ENCODE measurements around the gene TRAK1. TPM values are rescaled to one million over a fixed set of nuclear protein-coding genes. Genes with fewer than 3 reads are reported as not detected.
A peak's percentile ranks its signal among the peaks of the same experiment; 100 is the strongest.
"Not testable (repeated sequence)": the region's sequence is repeated elsewhere in the genome, so short reads cannot be mapped to it uniquely, and the experiment has no call there.

The TRAK1 gene
- total RNA-seq, 1 donor from 2014 or later, result 13.5 TPM

DNA sequence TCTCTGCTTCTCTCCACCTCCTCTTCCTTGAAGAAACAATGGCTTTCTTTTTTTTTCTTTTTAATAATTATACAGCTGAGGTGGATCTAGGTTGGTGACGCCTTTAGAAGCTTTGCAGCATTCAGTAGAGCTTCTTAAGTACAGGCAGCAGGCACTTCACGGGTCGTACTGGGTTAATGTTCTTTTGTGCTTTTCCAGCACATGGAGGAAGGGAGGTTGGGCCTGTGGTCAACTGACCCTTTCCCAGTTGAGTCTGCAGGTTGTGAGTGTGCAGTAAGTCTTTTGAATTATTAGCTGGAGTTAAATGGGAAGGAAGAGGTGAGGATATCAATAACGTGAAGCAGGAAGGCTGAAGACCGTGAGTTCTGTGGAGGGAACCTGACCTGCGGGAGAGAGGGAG lies 7.0 kb downstream of the TRAK1 start:
- no peak for DNase-seq (ENCODE audit: low spot score)

- DNase-seq (ENCODE audit: low spot score), result no peak
These were observed 8.0 kb downstream of the TRAK1 start for GRCh38 chr3:42099020-42099765.

GRCh38 chr3:42101048-42101447 lies 9.9 kb downstream of the TRAK1 start:
- peak; percentile 43 for DNase-seq (ENCODE audit: low spot score)

DNA sequence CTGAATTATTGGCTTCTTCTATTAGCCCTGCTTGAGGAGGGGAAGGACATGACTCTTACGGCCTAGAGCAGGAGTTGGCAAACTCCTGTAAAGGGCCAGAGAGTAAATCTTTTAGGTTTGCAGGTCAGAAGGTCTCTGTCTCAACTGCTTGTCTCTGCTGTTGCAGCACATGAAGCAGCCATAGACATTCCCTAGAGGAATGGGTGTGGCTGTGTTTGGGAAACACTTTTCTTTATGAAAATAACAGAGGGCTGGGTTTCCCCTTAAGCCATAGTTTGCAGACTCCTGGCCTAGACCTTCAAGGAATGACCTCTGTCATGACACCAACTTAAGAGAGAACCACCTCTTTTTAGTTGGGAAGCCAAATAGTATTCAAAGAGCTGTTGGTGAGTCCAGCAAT lies 10.3 kb downstream of the TRAK1 start:
- no peak for DNase-seq (ENCODE audit: low spot score)

GRCh38 chr3:42102571-42102970 lies 11.4 kb downstream of the TRAK1 start:
- DNase-seq (ENCODE audit: low spot score), result peak; percentile 63

DNA sequence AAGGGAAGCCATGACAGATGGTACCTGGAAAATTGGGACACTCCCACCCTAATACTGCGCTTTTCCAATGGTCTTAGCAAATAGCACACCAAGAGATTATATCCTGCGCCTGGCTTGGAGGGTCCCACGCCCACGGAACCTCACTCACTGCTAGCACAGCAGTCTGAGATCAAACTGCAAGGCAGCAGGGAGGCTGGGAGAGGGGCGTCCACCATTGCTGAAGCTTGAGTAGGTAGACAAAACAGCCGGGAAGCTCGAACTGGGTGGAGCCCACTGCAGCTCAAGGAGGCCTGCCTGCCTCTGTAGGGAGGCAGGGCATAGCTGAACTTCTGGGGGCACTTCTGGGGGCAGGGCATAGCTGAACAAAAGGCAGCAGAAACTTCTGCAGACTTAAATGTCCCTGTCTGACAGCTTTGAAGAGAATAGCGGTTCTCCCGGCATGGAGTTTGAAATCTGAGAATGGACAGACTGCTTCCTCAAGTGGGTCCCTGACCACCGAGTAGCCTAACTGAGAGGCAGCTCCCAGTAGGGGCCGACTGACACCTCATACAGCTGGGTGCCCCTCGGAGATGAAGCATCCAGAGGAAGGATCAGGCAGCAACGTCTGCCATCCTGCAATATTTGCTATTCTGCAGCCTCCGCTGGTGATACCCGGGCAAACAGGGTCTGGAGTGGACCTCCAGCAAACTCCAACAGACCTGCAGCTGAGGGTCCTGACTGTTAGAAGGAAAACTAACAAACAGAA lies 12.9 kb downstream of the TRAK1 start:
- not testable (repeated sequence) for DNase-seq (ENCODE audit: low spot score)

- not testable (repeated sequence) for DNase-seq (ENCODE audit: low spot score)
These were observed 14.8 kb downstream of the TRAK1 start for GRCh38 chr3:42105994-42106393.

DNA sequence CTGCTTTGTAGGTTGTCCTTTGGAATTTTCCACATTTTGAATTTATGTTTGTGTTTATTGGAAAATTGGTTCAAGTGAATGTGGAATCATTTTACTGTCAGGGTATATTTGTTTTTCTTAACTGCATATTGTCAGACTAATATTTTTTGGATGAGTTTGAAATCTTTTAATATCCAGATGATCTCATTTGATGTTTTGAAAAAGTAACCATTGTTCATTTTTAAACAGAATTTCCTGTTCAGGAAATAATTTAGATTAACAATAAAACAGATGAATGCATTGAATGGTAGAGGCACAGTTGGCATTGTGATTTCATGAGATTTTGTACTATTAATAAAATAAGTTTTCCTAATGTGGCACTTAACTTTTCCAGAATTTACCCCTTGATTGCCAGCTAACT lies 15.5 kb downstream of the TRAK1 start:
- no peak for DNase-seq (ENCODE audit: low spot score)

DNA sequence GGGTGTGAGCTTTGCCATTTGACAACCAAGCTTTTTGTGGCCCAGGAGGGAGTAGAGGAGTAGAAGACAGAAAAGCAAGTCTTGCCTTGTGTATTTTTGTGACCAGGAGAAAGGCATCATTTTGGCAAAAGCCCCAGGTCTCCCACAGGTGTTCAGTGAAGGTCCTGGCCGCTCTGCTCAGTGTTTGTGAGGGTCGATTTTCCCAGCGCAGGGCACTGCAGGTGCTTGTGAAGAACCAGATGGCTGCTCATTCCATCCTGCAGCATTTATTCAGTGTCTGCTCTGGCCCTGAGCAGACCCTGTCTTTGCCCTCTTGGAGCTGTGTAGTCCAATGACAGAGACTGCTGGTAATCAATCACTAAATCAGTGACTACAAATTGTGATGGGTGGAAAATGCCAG lies 19.5 kb downstream of the TRAK1 start:
- DNase-seq (ENCODE audit: low spot score), result no peak

GRCh38 chr3:42114130-42114725 lies 23.1 kb downstream of the TRAK1 start:
- no peak for DNase-seq (ENCODE audit: low spot score)

GRCh38 chr3:42115215-42115614 lies 24.1 kb downstream of the TRAK1 start:
- DNase-seq (ENCODE audit: low spot score), result no peak

- DNase-seq (ENCODE audit: low spot score), result no peak
These were observed 24.8 kb downstream of the TRAK1 start for GRCh38 chr3:42115946-42116345.

- DNase-seq (ENCODE audit: low spot score), result no peak
These were observed 25.3 kb downstream of the TRAK1 start for GRCh38 chr3:42116466-42116865.

DNA sequence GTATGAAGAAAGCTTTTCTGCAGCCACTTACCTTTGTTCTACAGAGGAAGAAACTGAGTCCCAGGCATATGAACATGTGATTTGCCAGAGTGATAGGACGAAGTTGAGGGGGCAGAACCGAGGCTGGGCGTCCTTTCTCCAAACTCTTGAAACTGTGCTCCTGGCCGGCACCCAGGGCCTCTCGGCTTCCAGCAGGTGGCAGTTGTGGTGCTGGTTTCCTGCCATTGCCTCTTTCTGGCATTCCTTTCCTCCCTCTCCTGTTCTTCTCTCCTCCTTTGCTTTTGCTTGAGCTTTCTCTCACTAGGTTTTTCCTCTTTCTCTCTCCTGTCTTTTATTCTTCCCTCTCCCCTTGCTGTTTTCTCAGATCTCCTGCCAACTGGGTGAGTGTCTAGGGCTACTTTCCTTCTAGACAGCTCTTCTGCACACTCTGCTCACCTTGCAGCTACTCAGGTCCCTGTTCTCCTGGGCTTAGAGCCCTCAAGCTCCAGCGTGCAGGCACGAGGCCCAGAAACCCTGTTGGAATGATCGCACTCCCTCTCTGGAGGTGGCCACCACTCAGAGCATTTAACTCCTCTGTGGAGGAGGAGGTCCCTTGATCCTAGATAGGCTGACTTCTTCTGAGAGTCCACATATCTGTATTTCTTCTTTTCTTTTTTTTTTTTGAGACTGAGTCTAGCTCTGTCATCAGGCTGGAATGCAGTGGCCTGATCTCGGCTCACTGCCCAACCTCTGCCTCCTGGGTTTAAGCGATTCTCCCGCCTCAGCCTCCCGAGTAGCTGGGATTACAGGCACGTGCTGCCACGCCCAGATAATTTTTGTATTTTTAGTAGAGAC lies 26.2 kb downstream of the TRAK1 start:
- peak; percentile 75 for DNase-seq (ENCODE audit: low spot score)

GRCh38 chr3:42118762-42119361 lies 27.7 kb downstream of the TRAK1 start:
- DNase-seq (ENCODE audit: low spot score), result no peak

DNA sequence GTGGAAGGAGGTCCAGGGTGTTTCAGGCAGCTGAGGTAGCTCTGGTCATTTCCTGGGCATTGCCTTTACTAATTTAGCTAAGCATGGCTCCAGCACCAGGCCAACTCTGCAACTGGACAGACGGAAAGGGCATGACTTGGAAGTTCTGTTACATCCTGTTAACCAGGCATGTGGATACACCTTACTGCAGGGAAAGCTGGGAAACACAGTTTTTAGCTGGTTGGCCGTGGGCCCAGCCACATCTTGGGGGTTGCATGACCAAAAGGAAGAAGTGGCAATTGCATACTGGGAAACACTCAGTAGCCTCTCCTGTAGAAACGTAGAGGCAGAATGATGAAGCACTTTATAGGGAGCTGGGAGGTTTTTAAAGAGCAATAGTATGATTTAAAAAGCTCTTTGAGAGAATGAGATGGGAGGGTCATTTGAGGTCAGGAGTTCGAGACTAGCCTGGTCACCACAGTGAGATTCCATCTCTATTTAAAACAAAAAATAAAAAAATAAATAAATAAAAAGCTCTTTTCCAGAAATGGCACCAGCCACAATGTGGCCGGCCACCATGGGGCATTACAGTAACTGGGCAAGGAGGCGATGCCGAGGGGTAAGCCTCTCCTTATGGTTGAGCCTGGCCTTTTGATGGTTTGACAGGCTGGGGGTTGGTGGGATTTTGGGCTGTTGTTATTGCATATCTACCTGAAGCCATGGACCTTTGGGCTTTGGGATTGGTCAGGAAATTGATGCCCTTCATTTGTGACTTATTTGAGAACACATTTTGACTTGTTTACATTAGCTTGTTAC lies 28.6 kb downstream of the TRAK1 start:
- DNase-seq (ENCODE audit: low spot score), result no peak

DNA sequence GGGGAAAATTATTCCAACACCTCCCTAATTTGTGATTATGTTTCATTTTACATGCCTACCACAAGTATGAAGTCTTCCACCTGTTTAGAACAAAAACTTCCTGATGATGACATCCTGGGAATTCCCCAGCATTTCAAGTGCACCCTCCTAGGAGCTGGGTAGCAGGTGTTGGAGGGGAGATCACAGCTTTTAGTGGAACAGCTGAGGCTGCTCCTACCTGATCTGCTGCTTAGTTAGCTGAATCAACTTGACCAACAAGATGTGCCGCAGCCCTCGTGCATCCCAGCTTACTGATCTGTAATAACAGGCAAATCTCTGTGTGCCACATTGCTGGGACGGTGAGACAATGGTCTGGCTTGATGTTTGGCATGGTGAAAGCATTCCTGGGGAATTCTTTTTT lies 29.7 kb downstream of the TRAK1 start:
- DNase-seq (ENCODE audit: low spot score), result no peak

- peak; percentile 69 for DNase-seq (ENCODE audit: low spot score)
These were observed 31.3 kb downstream of the TRAK1 start for GRCh38 chr3:42122261-42123011.

DNA sequence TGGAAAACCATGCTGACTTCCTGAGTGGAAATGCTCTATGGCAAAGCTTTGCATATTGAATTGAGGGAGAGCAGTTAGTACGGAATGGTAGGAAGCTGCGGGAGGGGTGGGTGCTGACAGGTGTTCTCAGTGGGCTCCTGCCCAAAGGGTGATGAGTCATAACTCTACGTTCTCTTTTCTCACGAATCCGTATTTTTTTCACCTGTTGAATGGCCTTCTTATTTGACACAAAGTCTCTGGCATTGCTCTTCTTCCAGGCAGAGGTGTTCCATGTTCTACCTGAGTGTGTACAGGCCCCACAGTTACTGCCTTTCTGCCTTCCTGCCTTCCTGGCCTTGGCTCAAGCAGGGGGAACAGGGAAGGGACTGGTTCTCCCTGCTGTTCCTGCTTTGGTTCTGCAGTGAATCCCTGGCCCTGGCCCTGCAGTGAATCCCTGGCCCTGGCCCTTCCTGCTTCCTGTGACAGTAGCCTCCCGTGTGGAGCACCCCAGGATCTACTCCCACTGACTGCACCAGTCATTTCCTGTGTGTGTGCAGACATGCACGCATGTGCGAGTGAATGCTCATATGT lies 31.9 kb downstream of the TRAK1 start:
- DNase-seq (ENCODE audit: low spot score), result peak; percentile 38

All from umbilical cord (tissue), 2 donors.